GM23338 (cell line): ENCODE results near the gene PARP9. TPM values are rescaled to one million over a fixed set of nuclear protein-coding genes. Genes with fewer than 3 reads are reported as not detected.

ENCODE experiments used
- ATAC-seq: fragments of 200-7000 bp; cut with Tn5 transposase; 3 replicates; pipeline ENCODE4 v1.9.1; 2020
- DNase-seq: peaks from one replicate; pipeline ENCODE4 v3.0.0-alpha.2; 2015; ENCODE audit warnings: low spot score
- H2AFZ ChIP-seq: fragments of 200-600 bp; sonication (generic); 2 replicates; pipeline ENCODE4 v1.8.0; 2016; ENCODE audit warnings: antibody characterized with exemption, mild to moderate bottlenecking, moderate library complexity
- H3F3A ChIP-seq: fragments of 200-600 bp; sonication (generic); replicated peaks from 2 replicates; pipeline ENCODE4 v1.8.0; 2017; ENCODE audit warnings: antibody characterized with exemption, mixed run types, low read depth
- H3K27ac ChIP-seq: fragments of 200-600 bp; sonication (generic); 2 replicates; pipeline ENCODE4 v1.6.1; 2016; ENCODE audit warnings: low read depth
- H3K27me3 ChIP-seq: fragments of 200-600 bp; sonication (generic); 2 replicates; pipeline ENCODE4 v1.8.0; 2016; ENCODE audit warnings: mild to moderate bottlenecking, mixed run types, moderate library complexity; ENCODE audit not compliant: insufficient read depth
- H3K36me3 ChIP-seq: fragments of 200-600 bp; sonication (generic); 2 replicates; pipeline ENCODE4 v1.8.0; 2016; ENCODE audit warnings: mild to moderate bottlenecking; ENCODE audit not compliant: insufficient read depth
- H3K4me1 ChIP-seq: fragments of 200-600 bp; sonication (generic); 2 replicates; pipeline ENCODE4 v1.8.0; 2016; ENCODE audit warnings: mild to moderate bottlenecking, moderate library complexity; ENCODE audit not compliant: insufficient read depth
- H3K4me2 ChIP-seq: fragments of 200-600 bp; sonication (generic); 2 replicates; pipeline ENCODE4 v1.7.1; 2017; ENCODE audit warnings: mixed run types
- H3K4me3 ChIP-seq: fragments of 200-600 bp; sonication (generic); 2 replicates; pipeline ENCODE4 v1.6.1; 2016; ENCODE audit warnings: mixed run types
- H3K79me2 ChIP-seq: fragments of 200-600 bp; sonication (generic); replicated peaks from 2 replicates; pipeline ENCODE4 v1.8.0; 2017; ENCODE audit warnings: mild to moderate bottlenecking; ENCODE audit not compliant: insufficient read depth
- H3K9me2 ChIP-seq: fragments of 200-600 bp; sonication (generic); 2 replicates; pipeline ENCODE4 v1.8.0; 2017; ENCODE audit not compliant: insufficient read depth
- H4K20me1 ChIP-seq: fragments of 200-600 bp; sonication (generic); replicated peaks from 2 replicates; pipeline ENCODE4 v1.8.0; 2017; ENCODE audit warnings: mild to moderate bottlenecking; ENCODE audit not compliant: insufficient read depth
- H3K27ac Mint-ChIP-seq: 2 replicates; pipeline ENCODE4 v1.8.0; 2020; ENCODE audit warnings: inconsistent platforms, mild to moderate bottlenecking, moderate library complexity, mixed read lengths
- H3K27me3 Mint-ChIP-seq: 3 replicates; pipeline ENCODE4 v1.8.0; 2022; ENCODE audit warnings: low read depth, mild to moderate bottlenecking, moderate library complexity, mixed read lengths, inconsistent platforms; ENCODE audit not compliant: insufficient read depth, poor library complexity
- H3K36me3 Mint-ChIP-seq: 3 replicates; pipeline ENCODE4 v1.8.0; 2021; ENCODE audit warnings: low read depth, mild to moderate bottlenecking, inconsistent platforms, moderate library complexity, mixed read lengths
- H3K4me1 Mint-ChIP-seq: 3 replicates; pipeline ENCODE4 v1.8.0; 2020; ENCODE audit warnings: mild to moderate bottlenecking, inconsistent platforms, mixed read lengths
- H3K4me3 Mint-ChIP-seq: 3 replicates; pipeline ENCODE4 v1.8.0; 2021; ENCODE audit warnings: moderate library complexity, mild to moderate bottlenecking, inconsistent platforms, mixed read lengths
- H3K9me3 Mint-ChIP-seq: 3 replicates; pipeline ENCODE4 v1.8.0; 2020; ENCODE audit warnings: moderate library complexity, mild to moderate bottlenecking, inconsistent platforms, mixed read lengths
- CREB1 ChIP-seq: fragments of 250-450 bp; sonication (Bioruptor Pico); IDR thresholded peaks from 2 replicates; pipeline ENCODE4 v1.5.0; 2020; ENCODE audit warnings: low read depth, mild to moderate bottlenecking, moderate library complexity
- EZH2phosphoT487 ChIP-seq: fragments of 200-600 bp; sonication (generic); IDR thresholded peaks from one replicate; pipeline ENCODE4 v1.8.1; 2018; ENCODE audit warnings: antibody characterized with exemption; ENCODE audit not compliant: unreplicated experiment
- JUNB ChIP-seq: IDR thresholded peaks from one replicate; pipeline ENCODE4 v1.6.1; 2016; ENCODE audit warnings: antibody characterized with exemption; ENCODE audit not compliant: unreplicated experiment
- ZNF462 ChIP-seq: fragments of 250-450 bp; sonication (Bioruptor Pico); IDR thresholded peaks from 2 replicates; pipeline ENCODE4 v1.5.0; 2020; ENCODE audit warnings: mild to moderate bottlenecking, moderate library complexity
- polyA plus RNA-seq: library from polyadenylated mRNA; unstranded; fragments of >200 nt; fragmentation: Nextera tagmentation; extraction: Ambion mirVana; gene quantifications from 2 replicates; pipeline ENCODE4 v1.2.1, GENCODE V29; 2016
- total RNA-seq: library from RNA; depleted of rRNA; stranded (reverse); fragments of >200 nt; shearing (Covaris generic); gene quantifications from 2 replicates; pipeline ENCODE4 v1.2.3, GENCODE V29; 2014

PARP9 gene
- total and polyA plus RNA-seq, 2 experiments from 2014 or later, result 1.8 to 2.2 TPM

GRCh38 chr3:122535964-122536631 lies 28.0 kb downstream of the PARP9 start:
- DNase-seq, result peak; percentile 74
- peak; percentile 92 for ATAC-seq
- TF ChIP-seq ZNF462 (CRISPR knock-in tag) (0 out of 2 replicates have a peak, but pooled peaks have one; percentile 14), EZH2phosphoT487 (no peak)
- Histone ChIP-seq H4K20me1 (no peaks in the 10 kb centered on the region), H3K4me2 (peak overlapping the region; percentile 35), H3K27me3 (no peaks in the 10 kb centered on the region), H2AFZ (no peak overlapping the region), H3F3A (no peaks in the 10 kb centered on the region), H3K27ac (peak overlapping the region; percentile 30), H3K4me3 (peak overlapping the region; percentile 3; the same call in 1 of the 2 replicates), H3K79me2 (no peaks in the 10 kb centered on the region), H3K4me1 (peaks cover 19% of the 10 kb centered on the region), H3K36me3 (no peaks in the 10 kb centered on the region), H3K9me2 (no peaks in the 10 kb centered on the region)
- H3K4me3 Mint-ChIP-seq, result peak overlapping the region; percentile 4
- H3K27ac Mint-ChIP-seq, result peak overlapping the region; percentile 55; the same call in 1 of the 2 replicates
- H3K36me3 Mint-ChIP-seq, result no peaks in the 10 kb centered on the region
- no peaks in the 10 kb centered on the region for H3K9me3 Mint-ChIP-seq
- H3K4me1 Mint-ChIP-seq, result peaks cover 29% of the 10 kb centered on the region
- H3K27me3 Mint-ChIP-seq, result peaks cover 10% of the 10 kb centered on the region

GRCh38 chr3:122533931-122534334 lies 30.2 kb downstream of the PARP9 start:
- Histone ChIP-seq H3K36me3 (no peaks in the 10 kb centered on the region), H3K9me2 (no peaks in the 10 kb centered on the region), H3K4me3 (no peak overlapping the region), H2AFZ (no peak overlapping the region), H4K20me1 (no peaks in the 10 kb centered on the region), H3K27me3 (no peaks in the 10 kb centered on the region), H3K27ac (no peak overlapping the region), H3K4me1 (peaks cover 19% of the 10 kb centered on the region), H3F3A (no peaks in the 10 kb centered on the region), H3K79me2 (no peaks in the 10 kb centered on the region), H3K4me2 (no peak overlapping the region)
- H3K36me3 Mint-ChIP-seq, result no peaks in the 10 kb centered on the region
- H3K27ac Mint-ChIP-seq, result no peak overlapping the region
- peaks cover 10% of the 10 kb centered on the region for H3K27me3 Mint-ChIP-seq
- ATAC-seq (no peak), DNase-seq (no peak)
- H3K9me3 Mint-ChIP-seq, result no peaks in the 10 kb centered on the region
- peaks cover 29% of the 10 kb centered on the region for H3K4me1 Mint-ChIP-seq
- no peak overlapping the region for H3K4me3 Mint-ChIP-seq
- TF ChIP-seq JUNB (no peak), CREB1 (CRISPR knock-in tag) (no peak), ZNF462 (CRISPR knock-in tag) (no peak)
